HepG2 (cell line): Measurements from ENCODE around the gene GTF2H1. TPM values are rescaled to one million over a fixed set of nuclear protein-coding genes. Genes with fewer than 3 reads are reported as not detected.

ENCODE experiments used
- AGO2 ChIP-seq: fragments of 200-400 bp; formaldehyde crosslinking; optimal IDR thresholded peaks from 2 replicates; pipeline ENCODE3; 2017; ENCODE audit warnings: mild to moderate bottlenecking, low read depth, low read length, moderate library complexity
- CEBPB ChIP-seq: IDR thresholded peaks from 2 replicates; pipeline ENCODE4 v1.6.1; 2011; ENCODE audit warnings: low read depth, low read length, improper control_type of control experiment, borderline replicate concordance
- HNF4G ChIP-seq, 2 experiments: sonication (generic) in 1 of 2; formaldehyde crosslinking in 1 of 2; IDR thresholded peaks; 2 replicates each; pipeline versions ENCODE4 v1.4.0 to v1.6.1; 2011 to 2020; ENCODE audit warnings: borderline replicate concordance in 2 of 2, low read depth in 2 of 2, mild to moderate bottlenecking in 2 of 2, low read length in 1 of 2, missing genetic modification reagents in 1 of 2, moderate library complexity in 1 of 2
- KLF6 ChIP-seq: IDR thresholded peaks from 2 replicates; pipeline ENCODE4 v1.8.0; 2016; ENCODE audit warnings: missing biosample characterization, missing genetic modification reagents
- NFATC3 ChIP-seq: sonication (generic); formaldehyde crosslinking; IDR thresholded peaks from 2 replicates; pipeline ENCODE4 v1.5.1; 2020; ENCODE audit warnings: mild to moderate bottlenecking, missing genetic modification reagents
- PHF8 ChIP-seq: sonication (generic); formaldehyde crosslinking; IDR thresholded peaks from 2 replicates; pipeline ENCODE4 v1.5.0; 2020; ENCODE audit warnings: missing genetic modification reagents
- POLR2AphosphoS5 ChIP-seq: IDR thresholded peaks from 2 replicates; pipeline ENCODE4 v1.6.1; 2012; ENCODE audit warnings: low read depth, low read length
- SNAPC2 ChIP-seq: sonication (generic); formaldehyde crosslinking; IDR thresholded peaks from 2 replicates; pipeline ENCODE4 v1.8.1; 2022; ENCODE audit warnings: mild to moderate bottlenecking, missing genetic modification reagents
- TOPORS ChIP-seq: sonication (generic); formaldehyde crosslinking; IDR thresholded peaks from 2 replicates; pipeline ENCODE4 v1.8.0; 2023; ENCODE audit warnings: mild to moderate bottlenecking, missing genetic modification reagents
- ZFP62 ChIP-seq: sonication (generic); formaldehyde crosslinking; IDR thresholded peaks from 2 replicates; pipeline ENCODE4 v1.4.0; 2020; ENCODE audit warnings: missing genetic modification reagents
- ZNF44 ChIP-seq: sonication (generic); formaldehyde crosslinking; IDR thresholded peaks from 2 replicates; pipeline ENCODE4 v1.5.1; 2020; ENCODE audit warnings: mild to moderate bottlenecking, missing genetic modification reagents
- ZNF652 ChIP-seq: IDR thresholded peaks from 2 replicates; pipeline ENCODE4 v1.6.1; 2016; ENCODE audit warnings: low read depth, borderline replicate concordance
- ZNF766 ChIP-seq: sonication (generic); formaldehyde crosslinking; IDR thresholded peaks from 2 replicates; pipeline ENCODE4 v1.5.0; 2020; ENCODE audit warnings: missing genetic modification reagents, borderline replicate concordance
- ZSCAN12 ChIP-seq: sonication (generic); formaldehyde crosslinking; IDR thresholded peaks from 2 replicates; pipeline ENCODE4 v1.9.0; 2021; ENCODE audit warnings: mild to moderate bottlenecking, missing genetic modification reagents
- polyA plus RNA-seq, 8 experiments: library from polyadenylated mRNA; depleted of rRNA in 3 of 8; stranded (reverse) in 7 of 8; unstranded in 1 of 8; fragments of >200 nt; fragmentation: Illumina TruSeq in 4 of 8; extraction: Trizol in 4 of 8; gene quantifications; 2 replicates each; pipeline versions ENCODE4 v1.2.1 to v1.2.3, GENCODE V29; 2011 to 2016; ENCODE audit warnings: low read depth in 4 of 8, missing spikeins in 1 of 8, mixed read lengths in 1 of 8; ENCODE audit not compliant: insufficient read depth in 1 of 8
- total RNA-seq, 5 experiments: library from RNA; depleted of rRNA; stranded (reverse); fragments of >200 nt; fragmentation: Illumina TruSeq; extraction: Trizol; gene quantifications; 2 replicates each; pipeline ENCODE4 v1.2.3, GENCODE V29; 2016; ENCODE audit warnings: low read depth in 1 of 5
- TF ChIP-seq, protein P1 (sequence below): sonication (generic); formaldehyde crosslinking; IDR thresholded peaks from 2 replicates; pipeline ENCODE4 v1.4.0; 2020; ENCODE audit warnings: mild to moderate bottlenecking, missing genetic modification reagents
- TF ChIP-seq, protein P2 (sequence below): sonication (generic); formaldehyde crosslinking; IDR thresholded peaks from 2 replicates; pipeline ENCODE4 v1.4.0; 2020; ENCODE audit warnings: missing genetic modification reagents, borderline replicate concordance
- TF ChIP-seq, protein P3 (sequence below): sonication (generic); formaldehyde crosslinking; IDR thresholded peaks from 2 replicates; pipeline ENCODE4 v1.4.0; 2020; ENCODE audit warnings: missing genetic modification reagents, mild to moderate bottlenecking, borderline replicate concordance
- TF ChIP-seq, protein P4 (sequence below): sonication (generic); formaldehyde crosslinking; IDR thresholded peaks from 2 replicates; pipeline ENCODE4 v1.4.0; 2020; ENCODE audit warnings: missing genetic modification reagents
- TF ChIP-seq, protein P5 (sequence below): sonication (generic); formaldehyde crosslinking; IDR thresholded peaks from 2 replicates; pipeline ENCODE4 v1.9.0; 2022; ENCODE audit warnings: missing genetic modification reagents, mild to moderate bottlenecking, borderline replicate concordance

The GTF2H1 gene
- total and polyA plus RNA-seq, 2 of the 13 experiments (the other 11 are each of a cell fraction or from before 2014, with no cell fraction given) = 15.7 to 51.4 TPM

DNA sequence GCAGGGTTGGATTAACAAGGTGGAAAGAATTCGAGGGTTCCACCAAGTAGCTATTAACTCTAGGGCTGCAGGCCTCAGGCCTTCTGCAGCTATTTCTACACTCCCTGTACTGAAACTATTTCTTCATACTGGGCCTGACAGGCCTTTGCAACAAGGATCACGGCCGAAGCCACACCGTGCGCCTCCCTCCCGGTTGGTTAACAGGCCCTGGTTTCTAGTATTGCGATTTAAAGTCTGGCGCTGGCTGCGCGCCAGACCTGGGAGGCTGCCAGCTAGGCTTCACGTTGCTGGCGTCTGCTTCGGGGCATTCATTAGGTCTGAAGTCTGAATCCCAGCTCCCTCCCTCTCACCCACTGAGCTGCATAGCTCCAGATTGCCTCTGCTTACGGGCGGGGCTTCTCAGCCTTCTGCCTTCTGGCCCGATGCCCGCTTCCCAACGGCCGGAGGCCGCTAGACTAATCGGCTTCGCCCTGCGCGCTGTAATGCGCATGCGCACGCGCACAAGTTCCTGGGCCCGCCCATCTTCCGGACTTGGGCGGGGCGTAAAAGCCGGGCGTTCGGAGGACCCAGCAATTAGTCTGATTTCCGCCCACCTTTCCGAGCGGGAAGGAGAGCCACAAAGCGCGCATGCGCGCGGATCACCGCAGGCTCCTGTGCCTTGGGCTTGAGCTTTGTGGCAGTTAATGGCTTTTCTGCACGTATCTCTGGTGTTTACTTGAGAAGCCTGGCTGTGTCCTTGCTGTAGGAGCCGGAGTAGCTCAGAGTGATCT lies 73.6 kb downstream of the GTF2H1 start (continued):
- TF ChIP-seq ZSCAN12 (CRISPR knock-in tag) = peak; percentile 63; the same call in 1 of the 2 replicates
- peak; percentile 82 for TF ChIP-seq POLR2AphosphoS5
- 0 out of 2 replicates have a peak, but pooled peaks have one; percentile 40 for TF ChIP-seq KLF6 (CRISPR knock-in tag)
- no peak for TF ChIP-seq ZFP62 (CRISPR knock-in tag)
- TF ChIP-seq, protein P1, sequence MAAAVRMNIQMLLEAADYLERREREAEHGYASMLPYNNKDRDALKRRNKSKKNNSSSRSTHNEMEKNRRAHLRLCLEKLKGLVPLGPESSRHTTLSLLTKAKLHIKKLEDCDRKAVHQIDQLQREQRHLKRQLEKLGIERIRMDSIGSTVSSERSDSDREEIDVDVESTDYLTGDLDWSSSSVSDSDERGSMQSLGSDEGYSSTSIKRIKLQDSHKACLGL = peak; percentile 86
- 0 out of 2 replicates have a peak, but pooled peaks have one; percentile 53 for TF ChIP-seq HNF4G (IDR thresholded peaks at IDR 0.05; ENCODE audit: borderline replicate concordance, low read depth, low read length)
- no peak for TF ChIP-seq HNF4G (CRISPR knock-in tag; IDR thresholded peaks at IDR 0.05; ENCODE audit: borderline replicate concordance, low read depth)
- TF ChIP-seq ZNF652 = no peak
- peak; percentile 72 for TF ChIP-seq TOPORS (CRISPR knock-in tag)
- TF ChIP-seq, protein P2, sequence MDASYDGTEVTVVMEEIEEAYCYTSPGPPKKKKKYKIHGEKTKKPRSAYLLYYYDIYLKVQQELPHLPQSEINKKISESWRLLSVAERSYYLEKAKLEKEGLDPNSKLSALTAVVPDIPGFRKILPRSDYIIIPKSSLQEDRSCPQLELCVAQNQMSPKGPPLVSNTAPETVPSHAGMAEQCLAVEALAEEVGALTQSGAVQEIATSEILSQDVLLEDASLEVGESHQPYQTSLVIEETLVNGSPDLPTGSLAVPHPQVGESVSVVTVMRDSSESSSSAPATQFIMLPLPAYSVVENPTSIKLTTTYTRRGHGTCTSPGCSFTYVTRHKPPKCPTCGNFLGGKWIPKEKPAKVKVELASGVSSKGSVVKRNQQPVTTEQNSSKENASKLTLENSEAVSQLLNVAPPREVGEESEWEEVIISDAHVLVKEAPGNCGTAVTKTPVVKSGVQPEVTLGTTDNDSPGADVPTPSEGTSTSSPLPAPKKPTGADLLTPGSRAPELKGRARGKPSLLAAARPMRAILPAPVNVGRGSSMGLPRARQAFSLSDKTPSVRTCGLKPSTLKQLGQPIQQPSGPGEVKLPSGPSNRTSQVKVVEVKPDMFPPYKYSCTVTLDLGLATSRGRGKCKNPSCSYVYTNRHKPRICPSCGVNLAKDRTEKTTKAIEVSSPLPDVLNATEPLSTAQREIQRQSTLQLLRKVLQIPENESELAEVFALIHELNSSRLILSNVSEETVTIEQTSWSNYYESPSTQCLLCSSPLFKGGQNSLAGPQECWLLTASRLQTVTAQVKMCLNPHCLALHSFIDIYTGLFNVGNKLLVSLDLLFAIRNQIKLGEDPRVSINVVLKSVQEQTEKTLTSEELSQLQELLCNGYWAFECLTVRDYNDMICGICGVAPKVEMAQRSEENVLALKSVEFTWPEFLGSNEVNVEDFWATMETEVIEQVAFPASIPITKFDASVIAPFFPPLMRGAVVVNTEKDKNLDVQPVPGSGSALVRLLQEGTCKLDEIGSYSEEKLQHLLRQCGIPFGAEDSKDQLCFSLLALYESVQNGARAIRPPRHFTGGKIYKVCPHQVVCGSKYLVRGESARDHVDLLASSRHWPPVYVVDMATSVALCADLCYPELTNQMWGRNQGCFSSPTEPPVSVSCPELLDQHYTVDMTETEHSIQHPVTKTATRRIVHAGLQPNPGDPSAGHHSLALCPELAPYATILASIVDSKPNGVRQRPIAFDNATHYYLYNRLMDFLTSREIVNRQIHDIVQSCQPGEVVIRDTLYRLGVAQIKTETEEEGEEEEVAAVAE (CRISPR knock-in tag) = peak; percentile 20; the same call in 1 of the 2 replicates
- TF ChIP-seq PHF8 (CRISPR knock-in tag) = peak; percentile 46; the same call in 1 of the 2 replicates
- TF ChIP-seq NFATC3 (CRISPR knock-in tag) = peak; percentile 22; the same call in 1 of the 2 replicates
- TF ChIP-seq ZNF766 = peak; percentile 37; the same call in 1 of the 2 replicates
- TF ChIP-seq ZNF44 = no peak
- TF ChIP-seq CEBPB = peak; percentile 49; the same call in 1 of the 2 replicates
- TF ChIP-seq, protein P3, sequence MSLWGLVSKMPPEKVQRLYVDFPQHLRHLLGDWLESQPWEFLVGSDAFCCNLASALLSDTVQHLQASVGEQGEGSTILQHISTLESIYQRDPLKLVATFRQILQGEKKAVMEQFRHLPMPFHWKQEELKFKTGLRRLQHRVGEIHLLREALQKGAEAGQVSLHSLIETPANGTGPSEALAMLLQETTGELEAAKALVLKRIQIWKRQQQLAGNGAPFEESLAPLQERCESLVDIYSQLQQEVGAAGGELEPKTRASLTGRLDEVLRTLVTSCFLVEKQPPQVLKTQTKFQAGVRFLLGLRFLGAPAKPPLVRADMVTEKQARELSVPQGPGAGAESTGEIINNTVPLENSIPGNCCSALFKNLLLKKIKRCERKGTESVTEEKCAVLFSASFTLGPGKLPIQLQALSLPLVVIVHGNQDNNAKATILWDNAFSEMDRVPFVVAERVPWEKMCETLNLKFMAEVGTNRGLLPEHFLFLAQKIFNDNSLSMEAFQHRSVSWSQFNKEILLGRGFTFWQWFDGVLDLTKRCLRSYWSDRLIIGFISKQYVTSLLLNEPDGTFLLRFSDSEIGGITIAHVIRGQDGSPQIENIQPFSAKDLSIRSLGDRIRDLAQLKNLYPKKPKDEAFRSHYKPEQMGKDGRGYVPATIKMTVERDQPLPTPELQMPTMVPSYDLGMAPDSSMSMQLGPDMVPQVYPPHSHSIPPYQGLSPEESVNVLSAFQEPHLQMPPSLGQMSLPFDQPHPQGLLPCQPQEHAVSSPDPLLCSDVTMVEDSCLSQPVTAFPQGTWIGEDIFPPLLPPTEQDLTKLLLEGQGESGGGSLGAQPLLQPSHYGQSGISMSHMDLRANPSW = peak; percentile 58; the same call in 1 of the 2 replicates
- peak; percentile 87; the same call in 1 of the 2 replicates for TF ChIP-seq SNAPC2
- TF ChIP-seq, protein P4, sequence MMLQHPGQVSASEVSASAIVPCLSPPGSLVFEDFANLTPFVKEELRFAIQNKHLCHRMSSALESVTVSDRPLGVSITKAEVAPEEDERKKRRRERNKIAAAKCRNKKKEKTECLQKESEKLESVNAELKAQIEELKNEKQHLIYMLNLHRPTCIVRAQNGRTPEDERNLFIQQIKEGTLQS (CRISPR knock-in tag) = no peak
- peak; percentile 95 for TF ChIP-seq AGO2
- TF ChIP-seq, protein P5, sequence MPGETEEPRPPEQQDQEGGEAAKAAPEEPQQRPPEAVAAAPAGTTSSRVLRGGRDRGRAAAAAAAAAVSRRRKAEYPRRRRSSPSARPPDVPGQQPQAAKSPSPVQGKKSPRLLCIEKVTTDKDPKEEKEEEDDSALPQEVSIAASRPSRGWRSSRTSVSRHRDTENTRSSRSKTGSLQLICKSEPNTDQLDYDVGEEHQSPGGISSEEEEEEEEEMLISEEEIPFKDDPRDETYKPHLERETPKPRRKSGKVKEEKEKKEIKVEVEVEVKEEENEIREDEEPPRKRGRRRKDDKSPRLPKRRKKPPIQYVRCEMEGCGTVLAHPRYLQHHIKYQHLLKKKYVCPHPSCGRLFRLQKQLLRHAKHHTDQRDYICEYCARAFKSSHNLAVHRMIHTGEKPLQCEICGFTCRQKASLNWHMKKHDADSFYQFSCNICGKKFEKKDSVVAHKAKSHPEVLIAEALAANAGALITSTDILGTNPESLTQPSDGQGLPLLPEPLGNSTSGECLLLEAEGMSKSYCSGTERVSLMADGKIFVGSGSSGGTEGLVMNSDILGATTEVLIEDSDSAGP (CRISPR knock-in tag) = peak; percentile 63; the same call in 1 of the 2 replicates
